A673 (cell line): ENCODE data around the gene CIZ1. TPM values are rescaled to one million over a fixed set of nuclear protein-coding genes. Genes with fewer than 3 reads are reported as not detected.
"Not testable (repeated sequence)": the region's sequence is repeated elsewhere in the genome, so short reads cannot be mapped to it uniquely, and the experiment has no call there.

Experiments
- BruUV-seq: library from RNA; stranded (reverse); fragments of 400-500 nt; replicated peaks from 2 replicates; lab custom pipeline; 2021; lab: Mats Ljungman, UMichigan
- CTCF ChIA-PET: fragments of 300-600 bp; sonication (Branson Sonifier 250); formaldehyde crosslinking; loops from one replicate; lab custom pipeline; 2022; ENCODE audit warnings: antibody characterized with exemption; lab: Charles Lee
- POLR2A ChIA-PET: fragments of 300-600 bp; sonication (Branson Sonifier 250); formaldehyde crosslinking; loops from one replicate; lab custom pipeline; 2022; ENCODE audit warnings: antibody characterized with exemption; ENCODE audit not compliant: low non-redundant PET; lab: Charles Lee
- DNase-seq: peaks from one replicate; pipeline ENCODE4 v3.0.0-alpha.2; 2015; ENCODE audit warnings: low spot score
- H3K27ac ChIP-seq: fragments of 200-600 bp; sonication (generic); 2 replicates; pipeline ENCODE4 v1.5.1; 2016; ENCODE audit warnings: mixed run types, low read depth, mild to moderate bottlenecking, mixed read lengths, antibody characterized with exemption, low read length; ENCODE audit not compliant: poor library complexity, severe bottlenecking
- H3K27me3 ChIP-seq: fragments of 200-600 bp; sonication (generic); replicated peaks from 2 replicates; pipeline ENCODE4 v1.6.1; 2017; ENCODE audit warnings: mixed run types, low read depth, mild to moderate bottlenecking, mixed read lengths, antibody characterized with exemption, low read length; ENCODE audit not compliant: insufficient read depth, poor library complexity
- H3K36me3 ChIP-seq: fragments of 200-600 bp; sonication (generic); 2 replicates; pipeline ENCODE4 v1.6.1; 2016; ENCODE audit warnings: mixed run types, mild to moderate bottlenecking, mixed read lengths, antibody characterized with exemption, low read length; ENCODE audit not compliant: insufficient read depth, poor library complexity, severe bottlenecking
- H3K4me1 ChIP-seq: fragments of 200-600 bp; sonication (generic); 2 replicates; pipeline ENCODE4 v1.6.1; 2017; ENCODE audit warnings: mixed run types, mild to moderate bottlenecking, mixed read lengths, antibody characterized with exemption, low read length; ENCODE audit not compliant: insufficient read depth, poor library complexity, severe bottlenecking
- H3K4me3 ChIP-seq: fragments of 200-600 bp; sonication (generic); 2 replicates; pipeline ENCODE4 v1.5.1; 2016; ENCODE audit warnings: low read depth, mixed run types, mild to moderate bottlenecking, mixed read lengths, low read length; ENCODE audit not compliant: poor library complexity, severe bottlenecking
- H3K9me3 ChIP-seq: fragments of 200-600 bp; sonication (generic); 2 replicates; pipeline ENCODE4 v1.6.1; 2016; ENCODE audit warnings: mixed run types, low read depth, mild to moderate bottlenecking, mixed read lengths, antibody characterized with exemption, low read length; ENCODE audit not compliant: poor library complexity, severe bottlenecking
- EZH2 ChIP-seq: fragments of 200-600 bp; sonication (generic); IDR thresholded peaks from 2 replicates; pipeline ENCODE4 v1.6.1; 2017; ENCODE audit warnings: borderline replicate concordance, low read depth, mild to moderate bottlenecking, mixed read lengths, antibody characterized with exemption, low read length; ENCODE audit not compliant: poor library complexity, severe bottlenecking
- intact Hi-C: fragments of 100-400 bp; cut with micrococcal nuclease; formaldehyde crosslinking; loops from one replicate; pipeline ENCODE4 v1.10.0; 2022; ENCODE audit not compliant: unreplicated experiment
- total RNA-seq: library from RNA; stranded (reverse); gene quantifications from 2 replicates; pipeline ENCODE4 v1.2.3, GENCODE V29; 2021
- TF ChIP-seq, protein P1 (sequence below): fragments of 300-800, 200-600 bp; sonication (generic); conservative IDR thresholded peaks from 2 replicates; pipeline ENCODE4 v1.5.1; 2017; ENCODE audit warnings: low read depth, mild to moderate bottlenecking, antibody characterized with exemption, low read length, moderate library complexity, mixed read lengths

CIZ1 gene
- total RNA-seq, 1 experiment from 2014 or later = 158 TPM

DNA sequence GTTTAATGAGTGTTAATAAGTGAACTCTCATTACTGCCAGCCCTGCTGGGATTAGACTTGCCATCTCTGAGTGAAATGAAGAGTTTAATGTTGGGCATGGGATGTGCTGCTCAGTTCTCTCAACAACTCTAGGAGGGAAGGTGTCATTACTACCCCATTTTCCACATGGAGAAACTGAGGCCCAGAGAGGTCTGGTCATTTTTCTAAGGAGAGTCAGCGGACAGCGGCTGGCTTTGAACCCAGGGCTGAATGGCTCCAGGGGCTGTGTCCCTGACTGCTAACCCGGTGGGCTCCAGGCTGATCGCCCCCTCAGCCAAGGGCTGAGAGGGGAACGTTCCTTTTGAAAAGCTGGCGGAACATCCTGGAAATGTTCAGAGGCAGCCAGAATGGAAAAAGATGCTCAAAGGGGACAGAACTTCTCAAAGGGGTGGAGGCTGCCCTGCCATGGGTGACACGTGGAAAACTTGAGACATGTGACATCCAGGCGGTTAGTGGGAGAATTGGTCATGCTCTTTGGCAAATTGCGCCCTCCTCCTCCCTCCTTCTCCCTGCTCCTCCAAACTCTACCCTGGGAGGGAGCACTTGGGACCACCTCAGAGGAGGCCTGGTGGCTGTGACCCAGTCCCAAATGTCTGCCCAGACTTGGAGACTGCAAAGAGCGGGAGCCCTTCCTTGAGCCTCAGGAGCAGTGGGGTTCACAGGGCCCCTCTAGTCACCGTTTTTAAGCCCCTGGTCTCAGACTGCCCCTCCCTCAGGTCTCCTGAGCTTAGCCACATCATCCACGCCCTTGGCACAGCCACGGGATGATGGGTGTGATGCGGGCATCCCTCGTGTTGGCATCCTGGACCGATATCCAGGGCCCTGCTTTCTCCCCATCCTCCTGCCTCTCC is 40.5 kb upstream of the CIZ1 start:
- TF ChIP-seq, protein P1, sequence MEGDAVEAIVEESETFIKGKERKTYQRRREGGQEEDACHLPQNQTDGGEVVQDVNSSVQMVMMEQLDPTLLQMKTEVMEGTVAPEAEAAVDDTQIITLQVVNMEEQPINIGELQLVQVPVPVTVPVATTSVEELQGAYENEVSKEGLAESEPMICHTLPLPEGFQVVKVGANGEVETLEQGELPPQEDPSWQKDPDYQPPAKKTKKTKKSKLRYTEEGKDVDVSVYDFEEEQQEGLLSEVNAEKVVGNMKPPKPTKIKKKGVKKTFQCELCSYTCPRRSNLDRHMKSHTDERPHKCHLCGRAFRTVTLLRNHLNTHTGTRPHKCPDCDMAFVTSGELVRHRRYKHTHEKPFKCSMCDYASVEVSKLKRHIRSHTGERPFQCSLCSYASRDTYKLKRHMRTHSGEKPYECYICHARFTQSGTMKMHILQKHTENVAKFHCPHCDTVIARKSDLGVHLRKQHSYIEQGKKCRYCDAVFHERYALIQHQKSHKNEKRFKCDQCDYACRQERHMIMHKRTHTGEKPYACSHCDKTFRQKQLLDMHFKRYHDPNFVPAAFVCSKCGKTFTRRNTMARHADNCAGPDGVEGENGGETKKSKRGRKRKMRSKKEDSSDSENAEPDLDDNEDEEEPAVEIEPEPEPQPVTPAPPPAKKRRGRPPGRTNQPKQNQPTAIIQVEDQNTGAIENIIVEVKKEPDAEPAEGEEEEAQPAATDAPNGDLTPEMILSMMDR = no peak
- TF ChIP-seq EZH2 = no peak
- H3K27ac ChIP-seq = no peak overlapping the region
- H3K4me3 ChIP-seq = no peak overlapping the region
- DNase-seq = no peak
- POLR2A ChIA-PET = no interaction called here
- H3K4me1 ChIP-seq = no peaks in the 10 kb centered on the region
- BruUV-seq = no TSS peak
- CTCF ChIA-PET = no interaction called here
- intact Hi-C loops = no loop called here
- no peaks in the 10 kb centered on the region for H3K27me3 ChIP-seq
- no peaks in the 10 kb centered on the region for H3K36me3 ChIP-seq
- H3K9me3 ChIP-seq = no peaks in the 10 kb centered on the region

DNA sequence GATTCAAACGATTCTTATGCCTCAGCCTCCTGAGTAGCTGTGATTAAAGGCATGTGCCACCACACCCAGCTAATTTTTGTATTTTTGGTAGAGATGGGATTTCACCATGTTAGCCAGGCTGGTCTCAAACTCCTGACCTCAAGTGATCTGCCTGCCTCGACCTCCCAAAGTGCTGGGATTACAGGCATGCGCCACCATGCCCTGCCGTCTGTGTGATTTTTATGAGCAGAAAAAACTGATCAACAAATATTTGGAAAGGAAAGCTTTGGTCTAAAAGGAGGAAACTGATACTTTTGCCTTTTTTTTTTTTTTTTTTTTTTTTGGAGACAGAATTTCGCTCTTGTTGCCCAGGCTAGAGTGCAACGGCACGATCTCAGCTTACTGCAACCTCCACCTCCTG is 39.5 kb upstream of the CIZ1 start:
- BruUV-seq, CTCF ChIA-PET: not testable (repeated sequence)

DNA sequence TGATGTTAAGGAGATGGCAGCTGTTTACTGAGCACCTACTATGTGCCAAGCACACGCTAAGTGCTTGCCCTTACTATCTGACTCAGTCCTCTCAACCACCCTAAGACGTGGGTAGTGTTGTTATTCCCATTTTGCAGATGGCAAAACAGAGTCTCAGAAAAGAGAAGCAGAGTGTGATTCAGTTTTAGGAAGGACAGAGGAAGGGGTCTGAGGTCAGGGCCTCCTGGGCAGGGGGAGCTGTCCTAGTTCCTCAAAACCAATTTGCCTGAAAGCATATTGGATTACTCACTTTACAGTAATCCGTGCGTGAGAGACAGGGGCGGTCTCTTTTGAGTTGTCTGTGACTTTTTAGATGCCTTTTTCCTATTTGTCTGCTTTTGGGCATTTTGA is 35.0 kb upstream of the CIZ1 start:
- TF ChIP-seq, protein P1 = no peak
- no peak for TF ChIP-seq EZH2
- POLR2A ChIA-PET = no interaction called here

More for the DNA sequence above, 39.5 kb upstream of the CIZ1 start:
- DNase-seq, H3K9me3 ChIP-seq, POLR2A ChIA-PET, H3K27ac ChIP-seq, H3K27me3 ChIP-seq, H3K4me3 ChIP-seq, intact Hi-C loops, H3K36me3 ChIP-seq, H3K4me1 ChIP-seq: not testable (repeated sequence)

More for the DNA sequence above, 35.0 kb upstream of the CIZ1 start:
- no TSS peak for BruUV-seq
- no peaks in the 10 kb centered on the region for H3K9me3 ChIP-seq
- H3K4me3 ChIP-seq = no peak overlapping the region
- H3K27me3 ChIP-seq = no peaks in the 10 kb centered on the region
- H3K4me1 ChIP-seq = no peaks in the 10 kb centered on the region
- CTCF ChIA-PET = no interaction called here
- H3K27ac ChIP-seq = no peak overlapping the region
- intact Hi-C loops = no loop called here
- no peaks in the 10 kb centered on the region for H3K36me3 ChIP-seq
- no peak for DNase-seq
